Superior temporal gyrus (tissue), 1 donor: ENCODE measurements around the gene UTP25.
"Not testable (repeated sequence)": the region's sequence is repeated elsewhere in the genome, so short reads cannot be mapped to it uniquely, and the experiment has no call there.

ENCODE experiments used
- DNase-seq: peaks from one replicate; pipeline ENCODE4 v3.0.0-alpha.2; 2016; ENCODE audit errors: extremely low spot score

Gene UTP25

DNA sequence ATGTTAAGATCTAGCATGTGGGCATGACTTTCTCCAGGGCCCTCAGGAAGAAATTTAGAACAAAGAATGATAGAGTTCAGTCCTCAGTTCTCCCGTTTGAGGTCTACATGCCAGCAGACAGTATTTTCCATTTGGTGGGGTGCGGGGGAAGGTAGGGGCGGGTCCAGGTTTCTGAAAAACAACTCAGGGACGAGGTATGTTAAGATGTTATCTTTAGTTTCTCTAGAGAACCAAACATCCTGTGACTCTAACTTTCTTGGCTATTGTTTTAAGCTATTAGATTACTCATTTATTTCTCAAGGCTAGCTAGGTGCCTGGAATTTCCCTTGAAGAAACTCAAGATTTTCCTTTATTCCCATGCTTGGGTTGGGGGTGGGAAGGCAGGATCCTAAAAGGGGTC is 67.9 kb downstream of the UTP25 start:
- no peak for DNase-seq

DNA sequence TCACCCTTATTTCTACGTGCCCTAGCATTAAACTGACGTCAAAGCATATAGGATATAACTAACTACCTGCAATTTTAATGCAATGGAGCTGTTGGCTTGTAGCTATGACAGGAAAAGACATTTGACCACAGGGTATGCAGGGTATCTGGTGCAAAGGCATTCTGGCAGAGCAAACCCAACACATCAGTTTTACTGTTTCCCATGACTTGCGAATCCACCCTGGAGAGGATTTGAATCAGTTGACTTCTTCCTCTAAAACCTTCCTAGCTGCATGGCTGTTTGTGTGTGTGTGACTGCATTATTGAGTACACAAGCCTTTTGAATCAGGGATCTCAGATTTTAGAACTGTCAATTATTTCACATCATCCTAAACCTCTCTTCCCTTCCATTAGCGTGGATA is 68.6 kb downstream of the UTP25 start:
- DNase-seq, result no peak

GRCh38 chr1:209898271-209898670 is 70.5 kb downstream of the UTP25 start:
- not testable (repeated sequence) for DNase-seq

DNA sequence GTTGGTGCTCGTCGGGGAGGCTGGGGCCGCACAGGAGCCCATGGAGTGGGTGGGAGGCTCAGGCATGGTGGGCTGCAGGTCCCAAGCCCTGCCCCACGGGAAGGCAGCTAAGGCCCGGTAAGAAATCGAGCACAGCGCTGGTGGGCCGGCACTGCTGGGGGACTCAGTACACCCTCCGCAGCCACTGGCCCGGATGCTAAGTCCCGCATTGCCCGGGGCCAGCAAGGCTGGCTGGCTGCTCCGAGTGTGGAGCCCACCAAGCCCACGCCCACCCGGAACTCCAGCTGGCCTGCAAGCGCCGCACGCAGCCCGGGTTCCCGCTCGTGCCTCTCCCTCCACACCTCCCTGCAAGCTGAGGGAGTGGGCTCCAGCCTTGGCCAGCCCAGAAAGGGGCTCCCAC is 71.1 kb downstream of the UTP25 start:
- not testable (repeated sequence) for DNase-seq

DNA sequence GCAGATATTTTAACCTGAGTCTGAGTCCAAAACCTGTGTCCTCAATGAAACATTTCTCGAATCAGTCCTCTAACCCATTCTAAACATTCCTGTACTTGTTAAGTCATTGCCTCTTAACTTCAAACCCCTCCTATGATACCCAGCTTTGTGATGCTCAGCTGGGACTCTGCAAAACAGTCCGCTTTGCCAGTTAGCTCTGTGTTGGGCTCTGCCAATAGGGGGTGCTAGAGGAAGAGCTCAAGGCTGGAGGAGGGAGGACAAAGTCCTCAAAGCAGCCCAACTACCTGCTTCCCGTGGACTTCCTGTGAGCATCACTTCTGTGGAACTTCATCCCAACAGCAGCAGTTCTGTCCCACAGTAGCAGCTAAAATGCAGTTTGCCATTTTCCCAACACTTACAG is 72.2 kb downstream of the UTP25 start:
- DNase-seq, result no peak

DNA sequence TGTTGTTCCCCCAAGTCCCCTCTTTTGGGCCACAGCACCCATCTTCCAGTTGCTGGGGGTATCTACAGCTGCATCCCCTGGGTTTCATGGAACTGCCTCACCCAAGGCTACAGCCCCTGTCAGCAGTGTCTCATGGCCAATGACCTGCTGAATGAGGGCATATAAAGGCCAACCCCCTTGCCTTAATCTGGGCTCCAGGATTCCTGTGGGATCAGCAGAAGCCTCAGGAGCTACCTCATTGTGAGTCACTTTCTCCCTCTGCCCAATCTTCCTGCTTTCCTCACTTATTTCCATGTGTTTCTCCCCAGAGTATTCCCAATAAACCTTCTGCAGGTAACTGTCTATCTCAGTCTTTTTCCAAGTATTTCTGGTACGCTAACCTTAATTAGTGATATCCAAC is 73.0 kb downstream of the UTP25 start:
- DNase-seq, result no peak

- DNase-seq, result no peak
Observed at GRCh38 chr1:209901211-209901610, 73.4 kb downstream of the UTP25 start.

GRCh38 chr1:209904774-209905173 is 77.0 kb downstream of the UTP25 start:
- not testable (repeated sequence) for DNase-seq
